NCI-H345 treated with DMSO at 0.1 percent for 48 hours (cell line): ENCODE measurements around the gene TRIM52.
"Not testable (repeated sequence)": the region's sequence is repeated elsewhere in the genome, so short reads cannot be mapped to it uniquely, and the experiment has no call there.

Experiments
- DNase-seq: peaks from one replicate; lab custom pipeline; 2025; ENCODE audit not compliant: unreplicated experiment; lab: John Stamatoyannopoulos, UW

Gene TRIM52

DNA sequence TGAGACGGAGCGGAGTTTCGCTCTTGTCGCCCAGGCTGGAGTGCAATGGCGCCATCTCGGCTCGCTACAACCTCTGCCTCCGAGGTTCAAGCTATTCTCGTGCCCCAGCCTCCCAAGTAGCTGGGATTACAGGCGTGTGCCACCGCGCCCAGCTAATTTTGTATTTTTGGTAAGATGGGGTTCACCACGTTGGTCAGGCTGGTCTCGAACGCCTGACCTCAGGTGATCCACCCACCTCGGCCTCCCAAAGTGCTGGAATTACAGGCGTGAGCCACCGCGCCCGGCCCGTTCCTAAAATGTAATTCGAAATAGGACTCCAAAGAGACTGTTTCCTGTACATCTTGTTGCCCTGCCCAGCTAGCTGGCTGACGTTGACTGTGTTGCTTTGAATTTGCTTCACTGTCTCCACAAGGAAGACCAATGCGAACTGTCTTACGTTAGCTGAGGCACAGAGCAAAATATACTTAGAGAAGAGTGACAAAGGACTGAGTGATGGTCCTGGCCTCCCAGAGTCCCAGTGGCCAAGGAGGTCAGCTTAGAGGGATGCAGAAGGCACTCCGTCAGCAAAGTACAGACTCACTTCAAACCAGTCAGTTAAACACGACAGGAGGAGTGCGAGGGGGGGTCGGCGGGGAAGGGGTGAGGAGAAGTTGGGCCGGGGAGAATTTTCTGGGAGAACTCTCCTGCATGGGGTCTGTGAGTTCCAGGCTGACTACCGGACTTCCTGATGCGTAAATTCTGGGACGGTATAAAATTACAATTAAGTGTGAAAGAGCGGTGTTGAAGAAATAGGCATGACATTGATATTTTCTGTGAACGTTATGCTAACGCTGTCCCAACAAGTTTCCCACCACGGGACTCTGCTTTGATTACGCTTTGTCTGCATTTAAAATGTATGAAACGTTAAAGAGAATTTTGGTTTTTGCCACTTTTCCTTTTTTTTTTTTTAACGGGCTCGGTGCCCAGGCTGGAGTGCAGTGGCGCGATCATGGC lies 44.6 kb downstream of the TRIM52 start:
- no peak for DNase-seq

DNA sequence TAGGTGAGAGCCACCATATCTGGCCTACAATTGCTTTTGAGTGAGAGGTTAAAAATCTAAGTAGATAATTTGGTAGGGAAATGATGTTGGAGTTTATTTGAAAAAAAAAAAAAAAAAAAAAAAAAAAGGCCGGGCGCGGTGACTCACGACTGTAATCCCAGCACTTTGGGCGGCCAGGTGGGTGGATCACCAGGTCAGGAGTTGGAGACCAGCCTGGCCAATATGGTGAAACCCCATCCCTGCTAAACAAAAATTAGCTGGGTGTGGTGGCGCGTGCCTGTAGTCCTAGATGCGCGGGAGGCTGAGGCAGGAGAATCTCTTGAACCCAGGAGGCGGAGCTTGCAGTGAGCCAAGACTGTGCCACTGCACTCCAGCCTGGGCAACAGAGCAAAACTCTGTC lies 46.7 kb downstream of the TRIM52 start:
- DNase-seq = not testable (repeated sequence)

DNA sequence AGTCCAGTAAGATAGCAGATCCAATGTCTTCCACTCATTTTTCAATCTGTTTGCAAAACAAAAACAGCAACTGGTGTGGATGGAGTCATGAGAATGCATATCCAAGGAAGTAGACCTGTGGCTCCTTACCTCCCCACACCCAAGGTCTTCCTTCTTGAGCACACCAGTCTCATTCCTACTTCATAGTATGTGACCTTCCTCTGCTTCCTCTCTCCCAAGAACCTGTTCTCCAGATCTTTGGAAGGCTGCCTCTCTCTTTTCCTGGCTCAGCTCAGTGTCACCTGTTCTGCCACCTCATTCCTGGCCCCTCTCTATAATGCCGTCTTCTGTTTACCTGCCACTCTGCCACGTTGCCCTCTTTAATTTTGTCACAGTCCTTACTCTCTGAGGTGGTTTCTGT lies 48.0 kb downstream of the TRIM52 start:
- DNase-seq = no peak

DNA sequence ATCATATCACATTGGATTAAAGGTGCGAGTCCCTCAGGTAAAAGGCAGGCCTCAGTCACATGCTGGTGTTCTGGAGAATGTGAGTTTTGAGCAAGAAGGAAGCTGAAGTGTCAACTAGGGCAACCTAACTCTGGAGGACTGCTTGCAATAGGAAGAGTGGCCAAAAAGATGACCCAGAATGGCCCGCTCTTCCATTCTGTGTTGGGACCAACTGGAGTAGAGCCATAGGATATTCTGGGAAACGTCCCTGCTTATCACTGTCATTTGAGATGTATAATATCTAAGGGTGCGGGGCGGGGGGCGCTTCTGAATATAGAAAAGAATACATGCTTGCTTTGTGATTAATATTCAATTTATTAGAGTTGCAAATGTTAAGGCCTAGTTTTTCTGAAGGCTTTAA lies 48.9 kb downstream of the TRIM52 start:
- no peak for DNase-seq

DNA sequence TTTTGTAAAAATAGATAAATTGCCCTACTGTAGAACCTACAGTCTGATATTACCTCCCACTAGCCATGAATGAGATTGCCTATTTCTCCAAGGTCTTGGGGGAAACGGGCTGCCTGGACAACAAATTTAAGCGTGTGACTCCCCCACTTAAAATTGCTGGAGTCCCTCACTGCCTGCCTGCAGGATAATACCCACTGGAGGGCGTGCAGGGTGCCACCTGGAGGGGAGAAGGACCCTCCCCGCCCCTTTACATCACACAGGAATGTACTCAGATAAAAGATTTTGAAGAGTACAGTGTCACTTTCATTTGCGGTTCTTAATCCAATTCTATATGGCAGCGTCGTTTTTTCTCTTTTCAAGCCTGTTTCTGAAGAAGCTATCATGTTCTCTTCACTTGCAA lies 49.7 kb downstream of the TRIM52 start:
- DNase-seq = no peak

DNA sequence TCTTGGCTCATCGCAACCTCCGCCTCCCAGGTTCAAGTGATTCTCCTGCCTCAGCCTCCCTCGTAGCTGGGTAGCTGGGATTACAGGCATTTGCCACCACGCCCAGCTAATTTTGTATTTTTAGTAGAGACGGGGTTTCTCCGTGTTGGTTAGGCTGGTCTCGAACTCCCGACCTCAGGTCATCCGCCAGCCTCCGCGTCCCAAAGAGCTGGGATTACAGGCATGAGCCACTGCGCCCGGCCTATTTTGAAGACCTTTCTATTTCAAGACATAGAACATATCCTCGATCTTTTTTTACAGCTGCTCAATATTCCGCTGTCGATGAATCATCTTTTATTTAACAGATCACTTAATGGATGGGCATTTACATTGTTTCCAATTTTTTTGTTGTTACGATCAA lies 50.2 kb downstream of the TRIM52 start:
- not testable (repeated sequence) for DNase-seq

DNA sequence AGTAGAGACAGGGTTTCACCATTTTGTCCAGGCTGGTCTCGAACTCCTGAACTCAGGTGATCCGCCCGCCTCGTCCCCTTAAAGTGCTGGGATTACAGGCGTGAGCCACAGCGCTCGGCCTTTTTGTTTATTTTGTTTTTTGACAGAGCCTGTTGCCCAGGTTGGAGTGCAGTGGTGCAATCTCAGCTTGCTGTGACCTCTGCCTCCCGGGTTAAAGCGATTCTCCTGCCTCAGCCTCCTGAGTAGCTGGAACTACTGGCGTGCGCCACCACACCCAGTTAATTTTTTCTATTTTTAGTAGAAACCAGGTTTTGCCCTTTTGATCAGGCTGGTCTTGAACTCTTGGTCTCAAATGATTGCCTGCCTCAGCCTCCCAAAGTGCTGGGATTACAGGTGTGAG lies 50.8 kb downstream of the TRIM52 start:
- DNase-seq = not testable (repeated sequence)

DNA sequence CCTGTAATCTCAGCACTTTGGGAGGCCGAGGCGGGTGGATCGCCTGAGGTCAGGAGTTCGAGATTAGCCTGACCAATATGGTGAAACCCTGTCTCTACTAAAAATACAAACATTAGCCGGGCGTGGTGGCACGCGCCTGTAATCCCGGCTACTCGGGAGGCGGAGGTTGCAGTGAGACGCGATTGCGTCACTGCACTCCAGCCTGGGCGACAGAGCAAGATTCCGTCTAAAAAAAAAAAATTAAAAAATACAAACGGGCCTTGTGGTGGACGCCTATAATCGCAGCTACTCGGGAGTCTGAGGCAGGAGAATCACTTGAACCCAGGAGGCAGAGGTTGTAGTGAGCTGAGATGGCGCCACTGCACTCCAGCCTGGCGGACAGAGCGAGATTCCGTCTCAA lies 51.9 kb downstream of the TRIM52 start:
- not testable (repeated sequence) for DNase-seq

DNA sequence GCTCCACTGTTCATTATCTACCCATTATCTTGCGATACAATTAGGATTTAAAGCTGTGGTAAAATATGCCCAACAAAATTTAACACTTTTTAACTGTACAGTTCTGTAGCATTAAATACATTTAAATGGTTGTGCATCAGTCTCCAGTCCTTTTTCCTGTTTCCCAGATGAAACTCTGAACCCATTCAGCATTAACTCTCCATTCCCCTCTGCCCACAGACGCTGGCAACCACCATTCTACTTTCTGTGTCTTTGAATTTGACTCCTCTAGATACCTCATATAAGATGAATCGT lies 53.0 kb downstream of the TRIM52 start:
- DNase-seq = no peak

DNA sequence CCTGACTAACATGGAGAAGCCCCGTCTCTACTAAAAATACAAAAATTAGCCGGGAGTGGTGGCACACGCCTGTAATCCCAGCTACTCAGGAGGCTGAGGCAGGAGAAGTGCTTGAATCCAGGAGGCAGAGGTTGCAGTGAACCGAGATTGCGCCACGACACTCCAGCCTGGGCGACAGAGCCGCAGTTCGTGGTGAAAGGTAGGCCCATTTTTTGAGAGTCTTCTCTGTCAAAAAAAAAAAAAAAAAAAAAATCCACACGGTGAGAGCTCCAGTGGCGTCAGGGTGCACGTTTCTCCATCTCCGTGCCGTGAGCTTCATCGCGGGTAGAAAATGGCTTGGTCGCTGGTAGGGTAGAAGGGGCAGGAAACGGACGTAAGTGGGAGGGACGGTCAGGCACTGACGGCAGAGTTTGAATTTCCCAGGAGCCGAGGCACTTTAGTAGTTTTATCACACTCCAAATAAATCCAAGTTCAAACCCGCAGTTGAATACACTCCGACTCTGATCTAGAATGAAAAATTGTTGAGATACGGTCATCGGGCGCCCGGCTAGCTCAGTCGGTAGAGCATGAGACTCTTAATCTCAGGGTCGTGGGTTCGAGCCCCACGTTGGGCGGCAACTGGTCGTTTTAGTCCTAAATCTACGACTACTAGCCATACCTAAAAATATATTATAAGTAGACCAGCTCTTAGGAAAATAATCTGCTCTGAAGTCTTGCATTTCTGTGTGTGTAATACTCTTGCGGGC lies 53.6 kb downstream of the TRIM52 start:
- DNase-seq = no peak

DNA sequence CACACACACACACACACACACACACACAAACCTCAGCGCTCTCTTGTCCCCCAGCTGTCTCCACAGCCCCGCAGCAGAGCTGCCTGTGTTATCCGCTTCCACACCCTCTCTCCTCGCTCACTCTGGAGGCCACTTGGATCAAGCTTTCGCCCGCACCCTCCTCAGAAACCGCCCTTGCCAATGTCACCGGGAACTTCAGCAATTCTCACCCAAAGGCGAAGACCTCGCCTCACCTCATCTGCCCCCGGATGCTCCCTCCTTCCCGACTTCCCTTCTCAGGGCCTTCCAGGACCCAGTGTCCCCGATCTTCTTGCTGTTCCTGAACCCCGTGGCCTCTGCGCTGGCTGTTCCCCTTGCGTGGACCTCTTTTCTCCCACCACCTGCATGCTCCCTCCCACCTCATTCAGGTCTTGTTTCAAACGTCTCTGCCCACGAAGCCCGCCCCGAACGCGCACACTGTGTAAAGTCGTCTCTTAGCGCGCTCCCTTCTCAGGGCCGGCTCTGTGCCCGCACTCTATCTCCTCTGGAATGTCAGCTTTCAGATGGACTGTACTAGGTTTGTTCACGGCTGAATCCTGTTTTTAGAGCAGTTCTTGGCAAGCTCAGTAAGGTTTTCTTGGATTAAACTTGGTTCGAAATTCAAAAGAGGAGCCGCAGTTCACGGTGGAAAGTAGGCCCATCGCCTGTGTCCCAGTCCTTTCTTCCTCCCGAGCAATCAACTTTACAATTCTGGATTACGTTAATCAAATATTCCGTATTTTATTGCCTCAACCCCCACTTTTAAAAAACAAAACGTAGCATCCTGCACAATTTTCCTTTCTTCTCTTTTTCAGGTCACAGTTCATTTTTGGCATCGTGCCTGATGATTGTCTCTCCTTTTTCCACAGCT lies 54.9 kb downstream of the TRIM52 start:
- DNase-seq = no peak
